Nephron progenitor cell (in vitro differentiated cells): Measurements from ENCODE around the gene GIPC1.
A peak's percentile ranks its signal among the peaks of the same experiment; 100 is the strongest.

ENCODE experiments used
- DNase-seq: peaks from one replicate; pipeline ENCODE4 v3.0.0; 2021
- H3K27ac Mint-ChIP-seq: 2 replicates; pipeline ENCODE4 v1.8.0; 2021; ENCODE audit warnings: mild to moderate bottlenecking, moderate library complexity, mixed read lengths
- H3K27me3 Mint-ChIP-seq: 2 replicates; pipeline ENCODE4 v1.8.0; 2021; ENCODE audit warnings: mild to moderate bottlenecking, low read depth, mixed read lengths; ENCODE audit not compliant: poor library complexity
- H3K36me3 Mint-ChIP-seq: 2 replicates; pipeline ENCODE4 v1.8.0; 2021; ENCODE audit warnings: low read depth, mixed read lengths
- H3K4me1 Mint-ChIP-seq: 2 replicates; pipeline ENCODE4 v1.8.0; 2021; ENCODE audit warnings: mixed read lengths
- H3K4me3 Mint-ChIP-seq: 2 replicates; pipeline ENCODE4 v1.8.0; 2021; ENCODE audit warnings: mild to moderate bottlenecking, moderate library complexity, mixed read lengths
- H3K9me3 Mint-ChIP-seq: 2 replicates; pipeline ENCODE4 v1.8.0; 2021; ENCODE audit warnings: mild to moderate bottlenecking, moderate library complexity, mixed read lengths
- CTCF ChIP-seq: fragments of 200-600 bp; sonication (generic); IDR thresholded peaks from 2 replicates; pipeline ENCODE4 v1.5.0; 2021; ENCODE audit warnings: antibody characterized with exemption

Gene GIPC1

GRCh38 chr19:14440049-14440448 lies 55.9 kb downstream of the GIPC1 start:
- Mint-ChIP-seq H3K4me3 (no peak overlapping the region), H3K9me3 (no peaks in the 10 kb centered on the region), H3K36me3 (peaks cover 26% of the 10 kb centered on the region), H3K27me3 (no peaks in the 10 kb centered on the region), H3K27ac (peak overlapping the region; percentile 54), H3K4me1 (peaks cover 38% of the 10 kb centered on the region)
- no peak for TF ChIP-seq CTCF
- DNase-seq = no peak

- no peak for TF ChIP-seq CTCF
- H3K4me3 Mint-ChIP-seq = no peak overlapping the region
- H3K4me1 Mint-ChIP-seq = peaks cover 49% of the 10 kb centered on the region
- H3K27ac Mint-ChIP-seq = peak overlapping the region; percentile 55
- peaks cover 18% of the 10 kb centered on the region for H3K36me3 Mint-ChIP-seq
- no peaks in the 10 kb centered on the region for H3K27me3 Mint-ChIP-seq
- DNase-seq = no peak
- H3K9me3 Mint-ChIP-seq = no peaks in the 10 kb centered on the region
Measured at GRCh38 chr19:14439014-14439413, 56.9 kb downstream of the GIPC1 start.

- TF ChIP-seq CTCF = no peak
- H3K9me3 Mint-ChIP-seq = no peaks in the 10 kb centered on the region
- H3K36me3 Mint-ChIP-seq = peaks cover 8% of the 10 kb centered on the region
- H3K4me3 Mint-ChIP-seq = no peak overlapping the region
- no peak overlapping the region for H3K27ac Mint-ChIP-seq
- DNase-seq = no peak
- H3K4me1 Mint-ChIP-seq = peaks cover 50% of the 10 kb centered on the region
- H3K27me3 Mint-ChIP-seq = no peaks in the 10 kb centered on the region
Measured at GRCh38 chr19:14437578-14438140, 58.3 kb downstream of the GIPC1 start.

GRCh38 chr19:14435320-14436050 lies 60.4 kb downstream of the GIPC1 start:
- no peak for DNase-seq
- H3K4me1 Mint-ChIP-seq = peaks cover 51% of the 10 kb centered on the region
- no peaks in the 10 kb centered on the region for H3K36me3 Mint-ChIP-seq
- H3K4me3 Mint-ChIP-seq = peak overlapping the region; percentile 56
- no peak for TF ChIP-seq CTCF
- no peak overlapping the region for H3K27ac Mint-ChIP-seq
- H3K27me3 Mint-ChIP-seq = peaks cover 21% of the 10 kb centered on the region
- no peaks in the 10 kb centered on the region for H3K9me3 Mint-ChIP-seq

GRCh38 chr19:14434543-14435319 lies 61.2 kb downstream of the GIPC1 start:
- peak overlapping the region; percentile 79 for H3K4me3 Mint-ChIP-seq
- peak overlapping the region; percentile 66 for H3K27ac Mint-ChIP-seq
- H3K27me3 Mint-ChIP-seq = peaks cover 27% of the 10 kb centered on the region
- H3K9me3 Mint-ChIP-seq = no peaks in the 10 kb centered on the region
- no peaks in the 10 kb centered on the region for H3K36me3 Mint-ChIP-seq
- peak; percentile 25 for DNase-seq
- H3K4me1 Mint-ChIP-seq = peaks cover 45% of the 10 kb centered on the region
- no peak for TF ChIP-seq CTCF
